CD4-positive, alpha-beta T cell treated with Interleukin-1 beta for 1 hour (primary cell): Measurements from ENCODE around the gene UBE2H.

Experiments
- DNase-seq, 2 donors: peaks; one replicate each; pipeline ENCODE4 v3.0.0-alpha.2; 2020 to 2022

The UBE2H gene

DNA sequence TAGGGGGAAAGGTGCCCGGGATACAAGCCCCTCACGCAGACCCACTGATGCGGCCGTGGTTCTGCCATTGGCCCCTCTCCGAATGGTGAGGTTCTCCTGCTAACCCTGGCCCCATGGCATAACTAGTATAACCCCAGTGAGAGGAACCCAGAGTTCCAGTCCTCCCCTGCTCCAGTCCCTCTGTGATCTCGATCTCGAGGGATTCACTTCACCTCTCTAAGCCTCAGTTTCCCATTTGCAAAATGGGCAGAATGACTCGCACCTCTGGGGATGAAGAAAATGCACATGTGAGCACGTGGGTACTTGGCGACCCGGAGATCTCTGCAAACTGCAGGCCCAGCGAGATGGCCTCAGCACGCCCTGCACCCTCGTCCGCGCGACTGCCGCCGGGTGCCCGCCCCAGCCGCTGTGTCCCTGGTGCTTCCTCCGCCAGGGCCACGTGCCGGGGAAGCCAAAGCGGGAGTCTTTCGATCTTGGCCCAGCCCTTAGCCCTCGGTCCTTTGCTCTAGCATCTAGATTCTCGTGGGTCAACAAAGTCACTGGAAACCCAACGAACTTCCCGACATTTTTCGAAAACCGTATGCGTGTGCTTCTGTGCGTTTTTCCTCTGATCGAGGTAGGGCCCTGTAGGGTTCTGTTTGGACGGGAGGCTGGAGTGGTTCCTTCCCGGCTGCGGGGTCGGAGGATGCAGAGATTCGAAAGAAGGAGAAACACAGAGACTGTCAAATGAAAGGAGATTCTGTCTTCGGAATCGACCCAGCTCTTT is 169.8 kb downstream of the UBE2H start:
- DNase-seq: no peak

- no peak for DNase-seq
Observed at GRCh38 chr7:129781928-129782817, 170.6 kb downstream of the UBE2H start.

DNA sequence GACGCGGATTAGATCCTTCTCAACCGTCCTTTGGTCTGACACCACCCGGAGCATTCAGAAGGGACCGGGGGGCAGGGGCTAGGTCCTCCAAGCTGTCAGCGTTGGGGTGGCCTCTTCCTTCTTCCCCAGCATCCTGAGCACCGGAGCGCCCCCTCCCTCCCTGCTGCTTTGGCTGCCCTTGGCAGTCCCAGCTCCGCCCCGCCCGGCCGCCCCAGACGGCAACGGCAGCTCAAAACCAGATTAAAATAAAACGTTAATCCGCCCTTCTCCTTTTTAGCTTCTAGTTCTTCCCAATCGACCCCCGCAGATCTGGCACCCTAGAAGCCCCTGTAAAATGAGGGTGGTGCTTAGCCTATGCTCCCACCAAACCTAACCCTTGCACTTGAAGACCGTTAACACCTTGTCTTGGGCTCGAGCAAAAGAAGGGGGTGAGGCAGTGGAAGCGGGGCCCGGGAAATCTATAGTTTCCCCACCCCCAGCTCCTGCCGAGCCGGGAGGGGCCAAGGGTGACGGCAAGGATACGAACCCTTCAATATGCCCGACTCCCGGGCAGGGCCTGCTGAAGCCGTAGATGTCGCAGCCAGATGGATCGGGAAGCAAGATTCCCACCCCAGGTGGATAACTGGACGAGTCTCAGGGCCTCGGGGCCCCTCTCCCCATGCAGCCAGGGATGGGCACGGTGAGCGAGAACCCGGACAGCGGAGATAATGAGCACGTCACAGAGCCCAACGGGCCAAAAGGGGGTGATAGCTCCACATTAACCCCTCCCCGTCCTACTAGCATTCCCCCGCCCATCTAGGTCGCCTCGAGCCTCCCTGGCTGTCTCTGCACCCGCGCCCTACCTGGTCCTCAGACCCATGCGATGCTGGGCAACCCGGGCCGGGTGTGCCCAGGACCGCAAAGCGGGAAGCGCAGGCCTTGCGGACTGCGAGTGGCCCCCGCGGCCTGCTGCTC is 171.5 kb downstream of the UBE2H start:
- DNase-seq: no peak
